Esophagus muscularis mucosa (tissue), 3 donors: Measurements from ENCODE around the gene CCL8.

Experiments
- POLR2A ChIP-seq: fragments of 450-650 bp; IDR thresholded peaks from one replicate; pipeline ENCODE4 v1.6.1; 2017; ENCODE audit warnings: antibody characterized with exemption, moderate library complexity, mild to moderate bottlenecking, low read depth
- TF ChIP-seq, protein P1 (sequence below), 3 experiments: fragments of 200-600 bp in 2 of 3; fragments of 450-650 bp in 1 of 3; sonication (generic) in 2 of 3; IDR thresholded peaks; one replicate each; pipeline ENCODE4 v1.5.1; 2017 to 2019; ENCODE audit warnings: antibody characterized with exemption in 3 of 3, mild to moderate bottlenecking in 2 of 3, moderate library complexity in 1 of 3

DNA sequence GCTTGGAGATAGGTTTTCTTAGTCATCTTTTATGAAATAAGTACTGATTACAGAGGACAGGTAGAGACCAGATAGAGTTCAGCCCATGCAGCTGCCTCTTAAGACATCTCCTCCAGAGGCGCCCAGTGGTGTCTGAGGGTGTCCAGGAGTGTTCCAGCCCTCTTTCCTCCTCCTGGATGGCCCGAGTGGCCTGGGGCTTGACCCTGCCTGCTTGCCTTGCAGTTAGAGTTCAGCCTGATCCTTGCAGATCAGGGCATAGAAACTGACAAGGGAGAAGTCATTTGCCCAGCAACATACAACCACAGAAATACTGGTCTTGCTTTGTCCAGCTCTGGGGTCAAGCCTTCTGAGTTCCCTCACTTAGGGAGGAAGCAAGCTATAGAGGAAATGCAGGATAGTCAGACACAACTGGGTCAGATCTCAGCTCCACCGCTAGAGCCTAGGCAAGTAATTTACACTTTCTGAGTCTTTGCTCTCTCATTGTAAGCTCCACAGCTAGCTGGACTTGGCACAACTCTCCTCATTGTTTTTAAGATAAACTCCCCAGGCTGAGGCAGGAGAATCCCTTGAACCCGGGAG is 47.4 kb downstream of the CCL8 start:
- TF ChIP-seq POLR2A, result no peak
- TF ChIP-seq, protein P1, sequence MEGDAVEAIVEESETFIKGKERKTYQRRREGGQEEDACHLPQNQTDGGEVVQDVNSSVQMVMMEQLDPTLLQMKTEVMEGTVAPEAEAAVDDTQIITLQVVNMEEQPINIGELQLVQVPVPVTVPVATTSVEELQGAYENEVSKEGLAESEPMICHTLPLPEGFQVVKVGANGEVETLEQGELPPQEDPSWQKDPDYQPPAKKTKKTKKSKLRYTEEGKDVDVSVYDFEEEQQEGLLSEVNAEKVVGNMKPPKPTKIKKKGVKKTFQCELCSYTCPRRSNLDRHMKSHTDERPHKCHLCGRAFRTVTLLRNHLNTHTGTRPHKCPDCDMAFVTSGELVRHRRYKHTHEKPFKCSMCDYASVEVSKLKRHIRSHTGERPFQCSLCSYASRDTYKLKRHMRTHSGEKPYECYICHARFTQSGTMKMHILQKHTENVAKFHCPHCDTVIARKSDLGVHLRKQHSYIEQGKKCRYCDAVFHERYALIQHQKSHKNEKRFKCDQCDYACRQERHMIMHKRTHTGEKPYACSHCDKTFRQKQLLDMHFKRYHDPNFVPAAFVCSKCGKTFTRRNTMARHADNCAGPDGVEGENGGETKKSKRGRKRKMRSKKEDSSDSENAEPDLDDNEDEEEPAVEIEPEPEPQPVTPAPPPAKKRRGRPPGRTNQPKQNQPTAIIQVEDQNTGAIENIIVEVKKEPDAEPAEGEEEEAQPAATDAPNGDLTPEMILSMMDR (IDR thresholded peaks at IDR 0.05), result no peak
